ENCODE data around the gene AREG.

The AREG gene

GRCh38 chr4:74490736-74491135 is 45.8 kb downstream of the AREG start:
- no peak overlapping the region for H3K4me3 ChIP-seq (ENCODE audit: low read length)
- DNase-seq (ENCODE audit: low read depth, low spot score), result no peak

GRCh38 chr4:74499986-74500781 is 55.2 kb downstream of the AREG start:
- no peak for DNase-seq (ENCODE audit: low read depth, low spot score)
- no peak overlapping the region for H3K4me3 ChIP-seq (ENCODE audit: low read length)

DNA sequence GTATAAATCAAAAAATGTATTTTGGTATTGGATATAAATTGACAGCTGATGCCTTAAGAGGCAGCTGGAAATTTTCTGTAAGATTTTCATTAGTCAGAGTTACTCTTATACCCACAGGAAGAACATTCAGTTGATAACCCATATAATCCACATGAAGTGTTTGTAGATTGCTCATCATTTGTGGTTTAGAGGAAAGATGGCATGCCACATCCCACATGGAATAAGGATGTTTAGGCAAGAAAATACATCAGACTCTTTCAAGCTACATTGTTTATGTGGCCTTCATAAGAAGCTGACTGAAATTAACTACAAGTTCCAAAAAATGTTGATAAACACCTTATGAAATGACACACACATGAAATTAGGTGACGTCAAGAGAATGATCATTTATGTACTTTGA is 56.6 kb downstream of the AREG start:
- DNase-seq (ENCODE audit: low read depth, low spot score), result no peak
- no peak overlapping the region for H3K4me3 ChIP-seq (ENCODE audit: low read length)

DNA sequence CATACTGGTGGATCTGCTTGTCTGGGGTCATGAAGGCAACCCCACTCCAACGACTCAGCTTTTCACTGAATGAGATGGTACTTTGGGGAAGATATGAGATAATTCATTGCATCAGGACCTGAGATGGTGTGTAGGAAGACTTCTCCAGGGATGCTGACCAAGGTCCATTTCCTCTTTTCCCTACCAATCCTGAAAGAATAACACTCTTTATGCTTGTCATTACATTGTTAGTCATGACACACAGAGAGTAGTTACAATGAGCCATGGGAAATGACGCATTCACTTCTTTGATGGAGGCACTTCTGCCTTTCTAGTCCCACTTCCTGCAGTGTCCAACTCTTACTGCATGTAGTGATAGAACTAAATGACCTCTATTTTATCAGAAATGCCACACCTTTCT is 58.6 kb downstream of the AREG start:
- DNase-seq (ENCODE audit: low read depth, low spot score), result no peak
- H3K4me3 ChIP-seq (ENCODE audit: low read length), result no peak overlapping the region

- H3K4me3 ChIP-seq (ENCODE audit: low read length), result no peak overlapping the region
- no peak for DNase-seq (ENCODE audit: low read depth, low spot score)
These were observed 59.3 kb downstream of the AREG start for GRCh38 chr4:74504212-74504611.
